Activated CD4-positive, CD25-positive, alpha-beta regulatory T cell treated with anti-CD3 and anti-CD28 coated beads, Interleukin-2, amount 50 U/mL, for 16 hours (primary cell): ENCODE results near the gene NXNL2.

Source experiments
- DNase-seq: peaks from one replicate; pipeline ENCODE4 v3.0.0-alpha.2; 2020; ENCODE audit warnings: low read depth, low spot score

NXNL2 gene

DNA sequence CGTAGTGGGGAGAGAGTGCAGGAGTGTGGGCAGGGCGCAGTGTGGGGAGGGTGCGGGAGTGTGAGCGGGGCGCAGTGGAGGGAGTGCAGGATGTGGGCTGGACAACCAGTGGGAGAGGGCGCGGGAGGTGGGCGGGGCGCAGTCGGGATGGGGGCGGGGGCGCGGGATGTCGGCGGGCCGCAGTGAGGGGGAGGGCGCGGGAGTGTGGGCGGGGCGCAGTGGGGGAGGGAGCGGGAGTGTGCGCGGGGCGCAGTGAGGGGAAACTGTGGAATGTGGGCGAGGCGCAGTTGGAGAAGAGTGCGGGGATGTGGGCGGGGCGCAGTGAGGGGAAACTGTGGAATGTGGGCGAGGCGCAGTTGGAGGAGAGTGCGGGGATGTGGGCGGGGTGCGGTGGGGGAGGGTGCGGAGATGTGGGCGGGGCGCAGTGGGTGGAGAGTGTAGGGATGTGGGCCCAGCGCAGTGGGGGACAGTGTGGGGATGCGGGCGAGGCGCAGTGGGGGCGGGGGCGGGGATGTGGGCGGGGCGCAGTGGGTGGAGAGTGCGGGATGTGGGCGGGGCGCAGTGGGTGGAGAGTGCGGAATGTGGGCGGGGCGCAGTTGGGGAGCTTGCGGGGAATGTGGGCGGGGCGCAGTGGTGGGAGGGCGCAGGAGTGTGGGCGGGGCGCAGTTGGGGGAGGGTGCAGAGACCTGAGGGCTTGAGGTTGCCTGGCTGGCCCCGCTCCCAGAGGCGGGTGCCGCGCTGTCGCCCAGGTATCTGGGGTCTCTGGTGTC lies at the start of gene NXNL2:
Gene NXNL2 (plus strand): TSS at position 723 of the 770 bp plus-strand sequence. CDS start 257 bp downstream, outside the sequence.
- DNase-seq: no peak

DNA sequence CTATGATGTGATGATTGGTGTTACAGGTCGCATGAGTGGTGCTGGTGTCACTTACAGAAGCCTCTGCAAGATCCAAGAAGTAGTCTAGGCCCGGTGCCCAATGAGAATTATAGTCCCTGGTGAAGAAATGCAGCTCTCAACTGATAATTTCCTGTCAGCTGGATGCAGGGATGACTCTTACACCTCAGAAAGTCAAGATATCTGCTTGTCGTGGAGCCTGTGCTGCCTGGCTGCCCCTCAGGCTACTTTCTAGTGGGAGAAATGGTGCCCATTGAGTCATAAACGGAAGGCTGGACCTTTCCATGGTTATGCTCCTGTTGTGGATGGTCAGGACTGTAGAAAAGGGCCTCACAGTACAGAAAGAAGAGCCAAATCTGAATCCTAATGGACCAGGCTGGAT lies 46.8 kb upstream of the NXNL2 start:
- no peak for DNase-seq

DNA sequence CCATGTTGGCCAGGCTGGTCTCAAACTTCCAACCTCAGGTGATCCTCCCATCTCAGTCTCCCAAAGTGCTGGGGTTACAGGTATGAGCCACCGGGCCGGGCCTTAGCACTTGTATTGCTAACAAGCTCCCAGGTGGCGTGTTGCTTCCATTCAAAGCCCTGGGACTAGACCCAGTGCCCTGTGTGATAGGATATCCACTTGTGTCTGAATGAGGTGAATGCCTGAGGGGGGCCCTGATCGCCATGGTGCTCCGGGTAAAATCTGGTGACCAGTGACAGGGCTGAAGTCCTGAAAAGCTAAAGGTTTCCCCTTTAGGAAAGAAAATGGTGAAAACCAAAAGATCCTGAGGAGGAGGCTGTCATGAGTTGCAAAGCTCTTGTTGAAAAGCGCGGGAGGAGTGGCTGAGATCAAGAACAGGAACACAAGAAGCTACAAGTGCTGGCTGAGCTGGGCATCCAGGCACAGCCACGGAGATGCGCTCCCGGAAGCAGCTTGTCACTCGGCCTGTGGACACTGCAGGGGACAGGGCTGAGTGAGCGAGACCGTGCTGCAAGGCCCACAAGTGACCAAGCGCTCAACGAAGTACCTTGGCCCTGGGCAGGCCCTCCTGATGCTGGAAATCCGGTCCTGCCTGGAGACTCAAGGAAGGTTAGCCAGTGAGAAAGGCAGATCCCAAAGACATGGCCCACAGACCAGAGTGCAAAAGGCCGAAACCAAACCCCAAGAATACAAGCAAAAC lies 39.8 kb upstream of the NXNL2 start:
- DNase-seq: no peak

DNA sequence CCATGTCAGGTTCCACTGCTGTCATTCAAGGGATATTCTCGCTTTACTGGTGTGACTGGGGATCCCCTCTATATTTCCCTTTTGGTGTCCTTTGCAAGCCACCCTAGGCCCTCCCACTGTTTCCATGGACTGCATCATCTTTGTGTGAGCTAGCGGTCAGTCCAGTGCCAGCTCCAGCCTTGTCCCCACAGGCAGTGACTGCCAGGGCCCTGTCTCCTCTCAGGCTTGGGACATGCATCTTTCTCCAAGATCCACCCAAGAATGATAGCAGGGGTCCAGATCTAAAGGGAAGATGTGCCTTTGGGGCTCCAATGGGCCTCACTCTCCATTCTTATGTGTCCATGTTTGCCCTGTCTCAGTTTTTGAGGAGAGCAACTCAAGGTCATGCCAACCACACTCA lies 37.8 kb upstream of the NXNL2 start:
- DNase-seq: no peak

DNA sequence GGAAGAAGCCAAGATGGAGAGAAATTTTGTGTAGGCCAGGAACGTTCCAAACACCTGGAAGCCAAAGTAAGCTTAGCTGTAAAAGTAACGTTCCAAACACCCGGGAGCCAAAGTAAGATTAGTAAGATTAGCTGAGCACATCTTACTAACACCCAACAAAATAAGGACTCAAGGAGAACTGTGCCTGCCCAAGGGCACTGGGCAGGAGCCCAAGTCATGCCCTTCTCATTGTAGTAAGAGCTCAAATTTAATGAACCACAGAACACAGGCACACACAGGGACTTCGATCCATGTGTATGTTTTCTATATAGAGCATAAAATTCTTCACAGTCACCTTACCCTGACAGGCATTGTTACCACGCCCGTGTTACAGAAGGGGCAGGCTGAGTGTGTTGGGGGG lies 36.1 kb upstream of the NXNL2 start:
- no peak for DNase-seq

DNA sequence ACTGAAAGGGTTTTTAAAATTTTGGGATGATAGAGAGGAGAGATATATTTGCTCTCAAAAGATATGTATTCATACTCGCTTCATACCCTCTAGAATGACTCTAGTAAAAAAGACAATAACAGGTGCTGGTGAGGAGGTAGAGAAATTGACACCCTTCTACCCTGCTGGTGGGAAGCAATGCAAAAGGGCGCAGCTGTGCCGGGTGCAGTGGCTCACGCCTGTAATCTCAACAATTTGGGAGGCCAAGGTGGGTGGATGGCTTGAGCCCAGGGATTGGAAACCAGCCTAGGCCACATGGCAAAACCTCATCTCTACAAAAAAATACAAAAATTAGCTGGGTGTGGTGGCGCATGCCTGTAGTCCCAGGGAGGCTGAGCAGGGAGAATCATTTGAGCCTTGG lies 33.9 kb upstream of the NXNL2 start:
- DNase-seq: no peak

GRCh38 chr9:88502552-88503034 lies 32.4 kb upstream of the NXNL2 start:
- no peak for DNase-seq

DNA sequence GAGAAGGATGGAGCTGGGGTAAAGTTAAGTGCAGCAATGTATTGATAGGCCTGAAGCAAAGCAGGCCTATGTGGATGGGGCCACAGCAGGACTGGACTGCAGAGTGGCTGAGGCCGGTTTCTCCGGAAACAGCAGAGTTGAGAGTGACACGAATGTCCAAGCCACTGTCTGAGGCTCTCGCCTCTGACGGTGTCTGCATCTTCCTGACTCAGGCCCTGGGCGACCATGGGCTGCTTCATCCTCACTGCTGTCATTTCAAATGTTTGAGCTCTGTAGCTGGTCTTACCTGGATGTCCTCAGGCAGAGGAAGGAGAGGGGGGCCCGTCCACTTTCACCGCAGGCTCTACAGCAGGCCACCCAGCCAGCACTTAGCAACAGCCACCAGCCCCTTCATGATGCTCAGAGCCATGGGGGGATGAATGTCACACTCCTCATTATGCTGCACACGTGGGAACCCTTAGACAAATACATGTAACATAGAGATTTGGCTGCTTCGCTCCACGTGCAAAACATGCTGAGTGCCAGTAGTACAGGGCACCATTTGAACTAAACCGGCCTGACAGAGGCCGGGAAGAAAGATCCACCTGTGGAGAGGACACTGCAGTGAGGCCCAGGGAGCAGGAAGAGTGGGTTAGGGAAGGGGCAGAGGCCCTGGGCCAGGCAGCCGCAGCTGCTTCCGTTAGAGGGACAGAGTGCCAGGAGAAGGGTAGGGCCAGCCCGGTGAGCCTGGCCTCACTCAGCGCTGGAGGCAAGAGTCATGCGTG lies 31.7 kb upstream of the NXNL2 start:
- no peak for DNase-seq

DNA sequence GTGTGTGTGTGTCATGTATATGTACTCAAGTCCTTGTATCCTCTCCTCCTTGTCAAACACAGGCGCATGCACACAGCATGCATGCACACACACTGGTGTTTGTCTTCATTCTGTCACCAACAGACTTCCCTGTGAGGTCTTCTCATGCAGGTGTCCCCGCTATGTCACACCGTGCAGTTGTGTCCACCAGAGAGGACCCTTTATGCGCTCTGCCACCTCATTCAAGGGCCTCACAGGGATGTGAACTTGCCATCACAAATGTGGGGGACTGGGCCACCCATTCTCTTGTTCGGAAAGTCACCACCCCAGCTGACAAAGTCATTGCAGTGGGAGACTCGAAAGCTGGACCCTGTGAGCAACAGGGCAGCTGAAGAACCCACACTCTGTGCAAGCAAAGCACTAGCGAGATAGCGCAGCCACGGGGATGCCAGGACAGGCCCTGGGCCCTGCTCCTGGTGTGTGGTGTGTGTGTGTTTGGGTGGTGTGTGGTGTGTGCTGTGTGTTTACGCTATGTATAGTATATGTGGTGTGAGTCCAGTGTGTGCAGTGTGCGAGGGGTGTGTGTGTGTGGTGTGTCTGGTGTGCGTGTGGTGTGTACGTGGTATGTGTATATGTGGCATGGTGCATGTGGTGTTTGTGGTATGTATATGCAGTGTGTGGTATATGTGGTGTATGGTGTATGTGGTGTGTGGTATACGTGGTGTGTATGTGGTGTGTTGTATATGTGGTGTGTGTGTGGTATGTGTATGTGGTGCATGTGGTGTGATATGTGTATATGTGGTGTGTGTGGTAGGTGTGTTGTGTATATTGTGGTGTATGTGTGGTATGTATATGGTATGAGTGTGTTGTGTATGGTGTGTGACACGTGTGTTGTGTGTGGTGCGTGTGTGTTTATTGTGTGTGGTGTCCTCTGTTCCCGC lies 30.9 kb upstream of the NXNL2 start:
- no peak for DNase-seq

DNA sequence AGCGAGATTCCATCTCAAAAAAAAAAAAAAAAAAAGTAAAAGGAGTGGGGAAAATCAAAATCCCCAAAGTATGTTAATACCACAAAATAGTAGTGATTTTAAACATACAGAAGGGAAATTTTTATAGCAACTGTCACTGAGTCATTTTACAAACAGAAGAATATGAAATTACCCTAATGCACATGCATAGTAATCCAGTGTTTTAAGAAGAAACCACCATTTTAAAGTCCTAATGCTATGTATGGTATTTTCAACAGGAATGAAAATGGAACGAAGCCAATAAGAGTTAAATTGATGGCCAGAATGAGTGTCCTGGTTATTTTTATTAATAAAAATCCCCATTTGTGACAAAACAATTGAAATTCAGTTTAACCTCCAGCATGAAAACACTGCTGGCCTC lies 26.7 kb upstream of the NXNL2 start:
- DNase-seq: no peak

- DNase-seq: no peak
Observed at GRCh38 chr9:88511906-88512305, 23.1 kb upstream of the NXNL2 start.

DNA sequence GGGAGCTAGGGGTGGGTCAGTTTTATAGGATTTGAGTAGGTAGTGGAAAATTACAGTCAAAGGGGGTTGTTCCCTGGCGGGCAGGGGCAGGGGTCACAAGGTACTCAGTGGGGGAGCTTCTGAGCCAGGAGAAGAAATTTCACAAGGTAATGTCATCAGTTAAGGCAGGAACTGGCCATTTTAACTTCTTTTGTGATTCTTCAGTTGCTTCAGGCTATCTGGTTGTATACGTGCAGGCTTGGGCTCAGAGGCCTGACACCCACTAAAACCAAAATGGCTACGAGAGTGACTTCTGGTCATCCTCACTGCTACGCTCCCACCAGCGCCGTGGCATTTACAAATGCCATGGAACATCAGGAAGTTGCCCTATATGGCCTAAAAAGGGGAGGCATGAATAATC lies 20.7 kb upstream of the NXNL2 start:
- no peak for DNase-seq

- DNase-seq: no peak
Observed at GRCh38 chr9:88521308-88521707, 13.7 kb upstream of the NXNL2 start.

DNA sequence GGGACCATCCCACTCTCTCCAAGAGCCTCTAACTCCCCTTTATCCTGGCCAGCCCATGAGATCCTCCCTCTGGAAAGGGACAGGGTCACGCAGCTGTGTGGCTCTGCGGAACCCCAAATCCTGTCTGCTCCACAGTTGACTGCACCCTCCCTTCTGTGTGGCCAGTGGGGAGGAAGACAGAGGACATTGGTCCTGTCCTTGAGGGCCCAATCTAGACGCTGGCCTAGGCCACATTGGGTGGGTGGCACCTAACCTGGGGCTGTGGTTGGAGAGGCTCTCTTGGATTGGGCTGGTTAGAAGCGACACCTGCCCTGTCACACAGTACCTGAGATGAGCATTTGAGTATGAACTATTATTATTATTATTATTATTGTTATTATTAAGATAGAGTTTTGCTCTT lies 12.6 kb upstream of the NXNL2 start:
- DNase-seq: no peak

DNA sequence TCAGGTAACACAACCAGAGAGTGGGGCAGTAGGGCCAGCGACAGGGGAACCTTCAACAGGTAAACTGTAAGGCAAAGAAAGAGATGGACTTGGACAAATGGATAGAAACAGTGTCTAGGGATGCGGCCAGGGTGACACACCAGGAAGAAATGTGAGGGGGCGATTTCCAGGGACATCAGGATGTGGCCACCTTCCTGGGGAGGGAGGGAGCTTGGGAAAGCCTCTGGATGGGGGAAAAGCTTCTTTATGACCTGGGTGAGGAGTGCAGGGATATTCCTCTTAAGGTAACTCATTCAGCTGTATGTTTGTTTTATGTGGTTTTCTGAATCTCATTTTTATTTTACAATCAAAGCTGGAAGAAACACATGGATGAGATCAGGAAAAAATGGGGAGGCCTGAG lies 11.9 kb upstream of the NXNL2 start:
- no peak for DNase-seq

DNA sequence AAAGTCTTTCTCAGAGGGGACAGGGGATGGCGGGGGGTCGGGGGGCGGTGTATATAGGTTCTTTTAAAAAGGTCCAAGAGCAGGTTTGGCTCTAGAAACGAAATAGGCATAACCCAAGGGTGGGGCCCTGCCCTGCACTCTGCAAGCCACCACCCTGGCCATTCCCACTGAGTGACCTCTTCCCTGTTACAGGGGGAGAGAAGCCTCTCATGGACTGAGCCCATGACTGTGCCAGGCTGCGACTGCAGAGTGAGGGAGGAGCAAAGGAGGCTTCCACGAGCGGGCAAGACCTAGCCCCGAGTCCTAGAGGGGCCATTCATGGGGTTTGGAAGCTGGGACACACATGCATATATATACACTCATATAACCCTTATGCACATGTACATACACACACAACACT lies 10.1 kb upstream of the NXNL2 start:
- no peak for DNase-seq

GRCh38 chr9:88527618-88528017 lies 7.4 kb upstream of the NXNL2 start:
- DNase-seq: no peak

GRCh38 chr9:88528080-88528790 lies 6.7 kb upstream of the NXNL2 start:
- no peak for DNase-seq

DNA sequence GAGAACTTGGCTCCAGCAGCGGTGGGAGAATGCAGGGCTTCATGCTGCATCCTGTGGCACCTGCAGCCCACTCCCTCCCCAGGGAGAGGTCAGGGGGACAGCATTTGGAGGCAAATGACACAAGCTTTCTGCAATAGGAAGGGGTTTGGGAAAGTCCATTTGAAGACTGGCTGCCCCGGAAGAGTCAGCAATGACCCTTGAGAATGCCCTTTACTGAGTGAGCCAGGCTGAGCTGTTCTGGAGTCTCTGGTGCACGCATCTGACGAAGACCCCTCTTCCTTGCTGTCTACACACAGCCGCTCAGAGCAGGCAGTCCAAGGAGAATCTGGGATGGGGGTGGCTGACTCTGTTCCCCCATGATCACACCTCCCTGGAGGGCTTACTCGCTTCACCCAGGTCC lies 5.5 kb upstream of the NXNL2 start:
- no peak for DNase-seq

GRCh38 chr9:88530051-88530450 lies 4.9 kb upstream of the NXNL2 start:
- DNase-seq: no peak
